IMR-90 (cell line): ENCODE data around the gene TPD52L2.

ENCODE experiments used
- CEBPB ChIP-seq: IDR thresholded peaks from 2 replicates; pipeline ENCODE4 v1.6.1; 2012; ENCODE audit warnings: low read depth, low read length, improper control_type of control experiment
- CTCF ChIP-seq: conservative IDR thresholded peaks from 2 replicates; pipeline ENCODE4 v1.5.1; 2012; ENCODE audit warnings: mild to moderate bottlenecking, low read depth, low read length, improper control_type of control experiment
- MXI1 ChIP-seq: IDR thresholded peaks from 2 replicates; pipeline ENCODE4 v1.6.1; 2012; ENCODE audit warnings: low read depth, mild to moderate bottlenecking, low read length, moderate library complexity, borderline replicate concordance
- POLR2A ChIP-seq: IDR thresholded peaks from 2 replicates; pipeline ENCODE4 v1.6.1; 2012; ENCODE audit warnings: mild to moderate bottlenecking, low read depth, low read length
- RAD21 ChIP-seq: IDR thresholded peaks from 2 replicates; pipeline ENCODE4 v1.6.1; 2012; ENCODE audit warnings: low read length, improper control_type of control experiment

- TF ChIP-seq CTCF = no peak
- no peak for TF ChIP-seq CEBPB
- TF ChIP-seq RAD21 = no peak
- no peak for TF ChIP-seq MXI1
- no peak for TF ChIP-seq POLR2A
Measured at GRCh38 chr20:63840405-63840828, 24.7 kb upstream of the TPD52L2 start.
